ENCODE measurements around the gene ATRN. TPM values are rescaled to one million over a fixed set of nuclear protein-coding genes. Genes with fewer than 3 reads are reported as not detected.
"Not testable (repeated sequence)": the region's sequence is repeated elsewhere in the genome, so short reads cannot be mapped to it uniquely, and the experiment has no call there.

The ATRN gene
- 10 to 100 TPM; 16.1 to 21.8 (median 19.3) TPM for total RNA-seq
- 17.4 TPM for total RNA-seq (2013)

DNA sequence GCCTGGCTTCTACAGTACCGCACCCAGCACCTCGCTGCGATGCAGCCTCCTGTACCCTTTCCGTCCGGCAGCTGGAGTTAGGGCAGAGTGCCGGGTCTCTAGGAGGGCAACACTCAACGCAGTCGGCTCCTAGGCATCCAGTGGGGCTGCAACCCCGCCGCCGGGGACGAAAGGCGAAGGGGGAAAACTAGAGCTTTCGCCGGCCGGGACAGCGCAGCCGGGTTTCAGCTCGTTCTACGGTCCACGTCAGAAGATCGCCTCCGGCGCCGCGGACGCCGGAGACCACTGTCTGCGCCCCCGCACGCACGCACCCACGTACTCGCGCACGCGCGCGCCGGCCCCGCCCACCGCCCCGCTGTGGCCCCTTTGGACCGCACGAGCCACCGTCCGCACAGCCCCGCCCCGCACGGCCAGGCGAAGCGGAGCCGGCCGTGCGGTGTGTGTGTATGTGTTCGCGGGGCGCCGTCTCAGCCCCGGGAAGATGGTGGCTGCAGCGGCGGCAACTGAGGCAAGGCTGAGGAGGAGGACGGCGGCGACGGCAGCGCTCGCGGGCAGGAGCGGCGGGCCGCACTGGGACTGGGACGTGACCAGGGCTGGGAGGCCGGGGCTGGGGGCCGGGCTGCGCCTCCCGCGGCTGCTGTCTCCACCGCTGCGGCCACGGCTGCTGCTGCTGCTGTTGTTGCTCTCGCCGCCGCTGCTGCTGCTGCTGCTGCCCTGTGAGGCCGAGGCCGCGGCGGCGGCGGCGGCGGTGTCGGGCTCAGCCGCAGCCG, at the start of gene ATRN:
ATRN (plus strand) TSS at position 392 of the 770 bp plus-strand sequence; CDS start at position 482, 90 bp downstream.
- peak within 1 kb of the TSS; percentile 60 for H3K27ac ChIP-seq (ENCODE audit: low read length)
- peak; percentile 88 to 90 for DNase-seq
- H3K9me3 ChIP-seq (ENCODE audit: control insufficient read depth, insufficient read depth, low read length): no peaks in the 10 kb centered on the region
- under 1% methylated on average over 95 of the region's 95 CpGs for WGBS (ENCODE audit: insufficient coverage)
- TF ChIP-seq, protein P1, sequence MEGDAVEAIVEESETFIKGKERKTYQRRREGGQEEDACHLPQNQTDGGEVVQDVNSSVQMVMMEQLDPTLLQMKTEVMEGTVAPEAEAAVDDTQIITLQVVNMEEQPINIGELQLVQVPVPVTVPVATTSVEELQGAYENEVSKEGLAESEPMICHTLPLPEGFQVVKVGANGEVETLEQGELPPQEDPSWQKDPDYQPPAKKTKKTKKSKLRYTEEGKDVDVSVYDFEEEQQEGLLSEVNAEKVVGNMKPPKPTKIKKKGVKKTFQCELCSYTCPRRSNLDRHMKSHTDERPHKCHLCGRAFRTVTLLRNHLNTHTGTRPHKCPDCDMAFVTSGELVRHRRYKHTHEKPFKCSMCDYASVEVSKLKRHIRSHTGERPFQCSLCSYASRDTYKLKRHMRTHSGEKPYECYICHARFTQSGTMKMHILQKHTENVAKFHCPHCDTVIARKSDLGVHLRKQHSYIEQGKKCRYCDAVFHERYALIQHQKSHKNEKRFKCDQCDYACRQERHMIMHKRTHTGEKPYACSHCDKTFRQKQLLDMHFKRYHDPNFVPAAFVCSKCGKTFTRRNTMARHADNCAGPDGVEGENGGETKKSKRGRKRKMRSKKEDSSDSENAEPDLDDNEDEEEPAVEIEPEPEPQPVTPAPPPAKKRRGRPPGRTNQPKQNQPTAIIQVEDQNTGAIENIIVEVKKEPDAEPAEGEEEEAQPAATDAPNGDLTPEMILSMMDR (IDR thresholded peaks at IDR 0.05): no peak
- H3K27me3 Mint-ChIP-seq (ENCODE audit: low read depth in 2 of 2): peaks cover 5 to 13% of the 10 kb centered on the region in 2 donors
- H3K4me1 Mint-ChIP-seq: peaks cover 32 to 42% of the 10 kb centered on the region in 2 donors
- H3K4me3 Mint-ChIP-seq: peak within 1 kb of the TSS; percentile 96
- intact Hi-C loops (cut with micrococcal nuclease): no loop called here
- H3K27ac Mint-ChIP-seq: peak within 1 kb of the TSS; percentile 76 to 90
- H3K27me3 ChIP-seq (ENCODE audit: control insufficient read depth, insufficient read depth, low read length): no peaks in the 10 kb centered on the region
- H3K4me3 ChIP-seq (ENCODE audit: low read length): peak within 1 kb of the TSS; percentile 78
- no peaks in the 10 kb centered on the region for H3K36me3 ChIP-seq (ENCODE audit: control insufficient read depth, insufficient read depth, low read length)
- H3K36me3 Mint-ChIP-seq: no peaks in the 10 kb centered on the region
- peaks cover 24% of the 10 kb centered on the region for H3K4me1 ChIP-seq (ENCODE audit: control insufficient read depth, insufficient read depth, low read length)
- H3K9me3 Mint-ChIP-seq: no peaks in the 10 kb centered on the region
- ATAC-seq: peak; percentile 93 to 96 (median 93)

DNA sequence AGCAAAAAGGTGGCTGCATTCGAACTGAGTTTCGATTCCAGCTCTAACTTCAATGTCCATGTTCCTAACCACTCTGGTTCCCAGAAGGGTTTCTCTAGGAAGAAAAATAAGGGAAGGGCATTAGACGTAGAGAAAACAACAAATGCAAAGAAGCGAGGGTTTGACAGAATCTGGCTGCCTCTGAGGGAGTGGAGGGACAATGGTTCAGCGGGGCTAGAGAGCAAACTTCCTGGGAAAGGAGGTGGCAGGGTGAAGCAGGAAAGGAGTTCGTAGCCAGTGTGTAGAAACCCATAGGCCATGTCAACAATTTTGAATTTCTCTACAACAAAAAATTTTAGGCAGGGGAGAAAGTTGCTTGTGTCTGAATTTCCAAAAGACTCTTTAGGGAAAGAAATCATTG, 48.8 kb upstream of the ATRN start:
- Mint-ChIP-seq H3K27ac (no peak overlapping the region), H3K9me3 (no peaks in the 10 kb centered on the region), H3K27me3 (ENCODE audit: low read depth in 2 of 2) (peaks cover 0 to 5% of the 10 kb centered on the region in 2 donors), H3K36me3 (no peaks in the 10 kb centered on the region), H3K4me1 (peaks cover 6 to 7% of the 10 kb centered on the region in 2 donors), H3K4me3 (no peak overlapping the region)
- Histone ChIP-seq H3K9me3 (ENCODE audit: control insufficient read depth, insufficient read depth, low read length) (no peaks in the 10 kb centered on the region), H3K27ac (ENCODE audit: low read length) (no peak overlapping the region), H3K36me3 (ENCODE audit: control insufficient read depth, insufficient read depth, low read length) (no peaks in the 10 kb centered on the region), H3K4me1 (ENCODE audit: control insufficient read depth, insufficient read depth, low read length) (peaks cover 10% of the 10 kb centered on the region), H3K4me3 (ENCODE audit: low read length) (no peak overlapping the region), H3K27me3 (ENCODE audit: control insufficient read depth, insufficient read depth, low read length) (no peaks in the 10 kb centered on the region)
- intact Hi-C loops (cut with micrococcal nuclease): no loop called here
- TF ChIP-seq, protein P1 (IDR thresholded peaks at IDR 0.05): no peak
- ATAC-seq (no peak), DNase-seq (no peak)
- WGBS (ENCODE audit: insufficient coverage): 99% methylated on average over 5 of the region's 6 CpGs

DNA sequence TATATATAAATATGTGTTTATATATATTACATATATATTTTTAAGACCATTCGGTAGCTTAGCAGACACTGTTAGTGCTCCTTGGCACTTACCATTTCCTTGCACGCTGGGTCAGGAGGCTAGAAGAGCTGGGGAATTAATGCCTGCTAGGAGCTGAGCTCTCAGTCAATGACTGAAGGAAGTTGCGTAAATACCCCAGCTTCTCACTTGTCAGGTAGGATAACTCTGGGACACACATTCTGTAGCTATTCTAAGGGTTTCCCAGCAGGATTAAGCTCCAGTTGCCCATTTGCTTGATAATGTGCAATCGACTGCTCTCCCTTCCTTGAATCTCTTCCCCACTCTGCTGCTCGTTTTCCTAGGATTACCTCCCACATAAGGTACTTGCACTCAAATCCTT, 47.7 kb upstream of the ATRN start:
- no peak overlapping the region for H3K27ac ChIP-seq (ENCODE audit: low read length)
- Mint-ChIP-seq H3K27ac (no peak overlapping the region), H3K36me3 (no peaks in the 10 kb centered on the region), H3K4me1 (peaks cover 6 to 7% of the 10 kb centered on the region in 2 donors), H3K27me3 (ENCODE audit: low read depth in 2 of 2) (peaks cover 0 to 5% of the 10 kb centered on the region in 2 donors), H3K4me3 (no peak overlapping the region), H3K9me3 (no peaks in the 10 kb centered on the region)
- DNase-seq: no peak
- TF ChIP-seq, protein P1 (IDR thresholded peaks at IDR 0.05): no peak
- H3K27me3 ChIP-seq (ENCODE audit: control insufficient read depth, insufficient read depth, low read length): no peaks in the 10 kb centered on the region
- no peaks in the 10 kb centered on the region for H3K9me3 ChIP-seq (ENCODE audit: control insufficient read depth, insufficient read depth, low read length)
- intact Hi-C loops (cut with micrococcal nuclease): no loop called here
- WGBS (ENCODE audit: insufficient coverage): 81% methylated on average over 4 of the region's 5 CpGs
- peaks cover 10% of the 10 kb centered on the region for H3K4me1 ChIP-seq (ENCODE audit: control insufficient read depth, insufficient read depth, low read length)
- H3K36me3 ChIP-seq (ENCODE audit: control insufficient read depth, insufficient read depth, low read length): no peaks in the 10 kb centered on the region
- ATAC-seq: no peak
- H3K4me3 ChIP-seq (ENCODE audit: low read length): no peak overlapping the region

DNA sequence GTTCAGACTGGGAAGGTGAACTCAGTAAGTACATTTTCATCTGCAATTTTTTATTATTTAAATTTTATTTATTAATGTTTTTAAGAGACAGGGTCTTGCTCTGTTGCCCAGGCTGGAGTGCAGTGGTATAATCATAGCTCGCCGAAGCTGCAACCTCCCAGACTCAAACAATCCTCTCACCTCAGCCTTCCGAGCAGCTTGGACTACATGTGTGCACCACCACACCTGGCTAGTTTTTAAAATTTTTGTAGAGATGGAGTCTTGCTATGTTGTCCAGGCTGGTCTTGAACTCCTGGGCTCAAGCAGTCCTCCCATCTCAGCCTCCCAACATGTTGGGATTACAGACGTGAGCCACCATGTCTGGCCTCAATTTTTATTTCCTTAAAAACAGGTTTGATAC, 44.1 kb upstream of the ATRN start:
- DNase-seq; H3K27me3 ChIP-seq (ENCODE audit: control insufficient read depth, insufficient read depth, low read length); H3K9me3 Mint-ChIP-seq; intact Hi-C loops (cut with micrococcal nuclease); H3K4me3 ChIP-seq (ENCODE audit: low read length); H3K27ac Mint-ChIP-seq; ATAC-seq; H3K36me3 Mint-ChIP-seq; H3K4me1 ChIP-seq (ENCODE audit: control insufficient read depth, insufficient read depth, low read length); H3K4me3 Mint-ChIP-seq; H3K36me3 ChIP-seq (ENCODE audit: control insufficient read depth, insufficient read depth, low read length); H3K9me3 ChIP-seq (ENCODE audit: control insufficient read depth, insufficient read depth, low read length); H3K27ac ChIP-seq (ENCODE audit: low read length); H3K4me1 Mint-ChIP-seq: not testable (repeated sequence)
- 100% methylated on average over 4 of the region's 4 CpGs for WGBS (ENCODE audit: insufficient coverage)
- peaks cover 8 to 11% of the 10 kb centered on the region in 2 donors for H3K27me3 Mint-ChIP-seq (ENCODE audit: low read depth in 2 of 2)
